Lower leg skin (tissue), 4 donors: ENCODE measurements around the gene FRY. TPM values are rescaled to one million over a fixed set of nuclear protein-coding genes. Genes with fewer than 3 reads are reported as not detected.

Source experiments
- DNase-seq, 2 donors: peaks; one replicate each; pipeline ENCODE4 v3.0.0-alpha.2; 2019; ENCODE audit warnings: low spot score in 2 of 2
- H3K4me3 ChIP-seq: fragments of 200-600 bp; sonication (generic); 2 replicates; pipeline ENCODE4 v1.5.1; 2017; ENCODE audit warnings: mild to moderate bottlenecking, low read depth; ENCODE audit not compliant: poor library complexity, severe bottlenecking
- CTCF ChIP-seq, 3 donors: fragments of 450-650 bp; IDR thresholded peaks; one replicate each; pipeline ENCODE4 v1.5.1; 2016; ENCODE audit warnings: antibody characterized with exemption in 3 of 3, mild to moderate bottlenecking in 3 of 3, moderate library complexity in 2 of 3
- POLR2A ChIP-seq, 2 donors: fragments of 450-650 bp; IDR thresholded peaks; one replicate each; pipeline ENCODE4 v1.6.1; 2016 to 2017; ENCODE audit warnings: antibody characterized with exemption in 2 of 2, mild to moderate bottlenecking in 1 of 2, moderate library complexity in 1 of 2
- WGBS, 2 donors: methylation state at CpG; one replicate each; pipeline ENCODE4 v1.1.5; 2018; 5-methylcytosine and 5-hydroxymethylcytosine counted together
- intact Hi-C: fragments of 100-400 bp; cut with DNase I; formaldehyde crosslinking; loops from one replicate; pipeline ENCODE4 v1.15.0; 2023; ENCODE audit warnings: low total_unique reads
- total RNA-seq, 4 donors: library from RNA; depleted of rRNA; stranded (reverse); fragments of >200 nt; gene quantifications; one replicate each; pipeline ENCODE4 v1.1.0, GENCODE V29; 2016

Gene FRY
- total RNA-seq, 4 donors from 2014 or later: 24.9 to 39.6 (median 35.9) TPM

- intact Hi-C loops: loop anchor here (10.0 kb wide), 1 partner anchor 269 kb away; no protein-coding TSS in a partner anchor
- 91 to 92% methylated on average over 2 of the region's 2 CpGs for whole genome bisulfite sequencing, 2 donors
Measured at GRCh38 chr13:32035716-32036115, 4.1 kb downstream of the FRY start.

GRCh38 chr13:32036126-32036695 is 4.6 kb downstream of the FRY start:
- TF ChIP-seq CTCF (IDR thresholded peaks at IDR 0.05): no peak
- no peak for TF ChIP-seq POLR2A (IDR thresholded peaks at IDR 0.05)
- intact Hi-C loops: loop anchor here (10.0 kb wide), 1 partner anchor 269 kb away; no protein-coding TSS in a partner anchor

More at GRCh38 chr13:32035716-32036115, 4.1 kb downstream of the FRY start:
- no peak for DNase-seq
- no peak overlapping the region for H3K4me3 ChIP-seq
- TF ChIP-seq POLR2A (IDR thresholded peaks at IDR 0.05) (no peak), CTCF (IDR thresholded peaks at IDR 0.05) (no peak)

GRCh38 chr13:32036757-32037156 is 5.2 kb downstream of the FRY start:
- 68 to 77% methylated on average over 2 of the region's 2 CpGs for WGBS, 2 donors
- TF ChIP-seq POLR2A (IDR thresholded peaks at IDR 0.05): no peak
- H3K4me3 ChIP-seq: no peak overlapping the region
- intact Hi-C loops: loop anchor here (10.0 kb wide), 1 partner anchor 268 kb away; no protein-coding TSS in a partner anchor
- DNase-seq: no peak

More at GRCh38 chr13:32036126-32036695, 4.6 kb downstream of the FRY start:
- 63% methylated on average over 4 of the region's 4 CpGs for WGBS, 2 donors
- DNase-seq: no peak
- H3K4me3 ChIP-seq: no peak overlapping the region

GRCh38 chr13:32037471-32037870 is 5.9 kb downstream of the FRY start:
- no peak for DNase-seq
- no peak overlapping the region for H3K4me3 ChIP-seq
- TF ChIP-seq CTCF (IDR thresholded peaks at IDR 0.05) (no peak), POLR2A (IDR thresholded peaks at IDR 0.05) (no peak)
- intact Hi-C loops: loop anchor here (10.0 kb wide), 1 partner anchor 267 kb away; no protein-coding TSS in a partner anchor
- 27 to 35% methylated on average over 2 of the region's 2 CpGs for WGBS, 2 donors

- no peak overlapping the region for H3K4me3 ChIP-seq
- DNase-seq: no peak
- WGBS, 2 donors: 79 to 88% methylated on average over 5 of the region's 5 CpGs
- no peak for TF ChIP-seq CTCF (IDR thresholded peaks at IDR 0.05)
- TF ChIP-seq POLR2A (IDR thresholded peaks at IDR 0.05): no peak
- intact Hi-C loops: loop anchor here (10.0 kb wide), 1 partner anchor 266 kb away; no protein-coding TSS in a partner anchor
Measured at GRCh38 chr13:32038343-32038742, 6.8 kb downstream of the FRY start.

GRCh38 chr13:32039056-32039455 is 7.5 kb downstream of the FRY start:
- intact Hi-C loops: loop anchor here (10.0 kb wide), 1 partner anchor 266 kb away; no protein-coding TSS in a partner anchor
- no peak overlapping the region for H3K4me3 ChIP-seq
- DNase-seq: no peak
- TF ChIP-seq POLR2A (IDR thresholded peaks at IDR 0.05): no peak
- TF ChIP-seq CTCF (IDR thresholded peaks at IDR 0.05): no peak
